Activated CD4-positive, alpha-beta T cell treated with anti-CD3 and anti-CD28 coated beads, Interleukin-2, amount 50 U/mL, for 24 hours (primary cell): ENCODE measurements around the gene ZCCHC3.

Experiments
- DNase-seq, 2 donors: peaks; one replicate each; pipeline ENCODE4 v3.0.0-alpha.2; 2020; ENCODE audit warnings: low read depth in 1 of 2, low spot score in 1 of 2

Gene ZCCHC3

GRCh38 chr20:343107-343506 is 45.7 kb downstream of the ZCCHC3 start:
- no peak for DNase-seq

GRCh38 chr20:346033-346639 is 48.8 kb downstream of the ZCCHC3 start:
- DNase-seq = no peak

DNA sequence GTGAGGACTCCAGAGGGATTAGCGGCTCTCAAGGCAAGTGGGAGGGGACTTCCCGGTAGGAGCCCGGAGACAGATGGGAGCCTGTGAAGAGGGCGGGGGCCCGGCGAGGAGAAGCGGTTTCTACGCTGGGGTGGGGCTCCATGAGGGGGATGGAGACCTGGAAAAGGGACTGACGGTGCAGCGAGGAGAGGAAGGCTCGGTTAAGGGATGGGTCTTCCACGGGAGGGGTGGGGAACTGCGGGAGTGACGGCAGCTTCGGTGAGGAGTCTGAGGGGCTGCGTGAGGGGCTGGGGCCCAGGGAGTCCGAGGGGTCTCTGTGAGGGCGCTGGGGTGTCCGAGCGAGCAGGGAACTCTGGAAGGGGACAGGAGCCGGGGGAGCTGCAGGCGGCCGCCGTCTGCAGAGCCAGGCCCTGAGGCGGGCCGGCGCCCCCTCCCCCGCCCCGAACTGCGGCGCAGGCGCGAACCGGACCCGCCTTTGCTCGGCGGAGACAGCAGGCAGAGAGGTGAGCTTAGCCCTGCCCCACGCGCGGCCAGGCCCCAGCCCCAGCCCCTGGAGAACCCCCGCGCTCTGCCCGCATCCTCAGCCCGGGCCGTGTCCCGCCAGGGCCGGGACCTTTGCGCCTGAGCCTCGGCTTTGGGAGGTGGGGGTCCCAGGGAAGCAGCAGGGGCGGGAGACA is 49.4 kb downstream of the ZCCHC3 start, which contains the start of gene NRSN2:
TSS of gene NRSN2 (plus strand) at position 472 of the 677 bp plus-strand sequence. CDS start 2,533 bp downstream, outside the sequence.
- DNase-seq = no peak

DNA sequence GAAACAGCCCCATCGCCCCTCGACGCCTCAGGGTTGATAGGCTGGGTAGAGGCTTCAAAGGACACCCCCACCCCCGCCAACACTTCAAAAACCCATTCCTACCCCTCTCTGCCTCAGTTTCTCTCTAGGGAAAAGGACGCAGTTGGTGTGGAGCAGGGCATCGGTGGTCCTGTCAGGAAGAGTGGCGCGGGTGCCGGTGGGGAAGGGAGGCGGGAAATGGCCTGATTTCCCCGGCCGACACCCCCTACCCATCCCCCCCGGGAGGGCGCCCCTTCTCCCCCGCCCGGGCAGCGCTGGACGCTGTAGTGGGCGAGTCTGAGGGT is 49.9 kb downstream of the ZCCHC3 start:
- no peak for DNase-seq

DNA sequence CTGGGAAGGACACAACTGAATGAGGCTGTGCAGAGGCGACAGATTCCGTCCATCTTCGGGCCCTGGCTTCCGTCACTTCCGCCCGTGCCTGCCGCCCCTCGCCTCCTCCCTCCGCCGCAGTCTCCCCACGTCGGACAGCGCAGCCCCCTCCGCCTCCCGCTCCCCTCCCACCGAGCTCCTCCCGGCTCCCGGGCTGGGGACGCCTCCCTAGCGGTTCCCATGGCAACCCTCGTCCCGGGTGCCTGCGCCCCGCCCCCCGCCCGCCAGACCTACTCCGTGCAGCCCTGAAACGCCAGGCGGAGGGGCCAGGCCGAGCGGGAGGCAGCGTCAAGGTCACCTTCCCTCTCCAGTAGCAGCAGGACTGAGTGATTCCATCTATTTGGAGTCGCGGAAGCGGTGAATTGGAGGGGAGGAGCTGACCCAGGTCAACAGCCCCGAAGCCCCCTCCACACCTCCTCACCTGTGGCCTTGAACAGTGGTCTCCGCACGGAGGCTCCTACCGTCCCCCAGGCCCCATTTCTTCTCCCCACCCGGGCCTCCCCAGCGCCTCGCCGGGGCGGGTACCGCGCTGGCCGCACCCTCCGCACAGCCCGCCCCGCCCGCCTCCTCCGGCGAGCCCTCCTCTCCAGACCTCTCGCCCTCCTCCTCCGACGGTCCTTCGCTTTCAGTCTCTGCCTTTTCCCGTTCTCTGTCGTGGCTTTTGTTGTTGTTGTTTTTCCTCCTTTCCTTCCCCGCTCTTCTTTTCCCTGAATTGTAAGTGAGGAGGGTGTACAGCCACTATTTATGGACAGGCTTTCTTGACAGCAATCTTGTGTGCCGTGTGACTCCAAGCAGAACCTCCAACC is 50.5 kb downstream of the ZCCHC3 start:
- DNase-seq = peak in 1 of 2 donors; percentile 46

DNA sequence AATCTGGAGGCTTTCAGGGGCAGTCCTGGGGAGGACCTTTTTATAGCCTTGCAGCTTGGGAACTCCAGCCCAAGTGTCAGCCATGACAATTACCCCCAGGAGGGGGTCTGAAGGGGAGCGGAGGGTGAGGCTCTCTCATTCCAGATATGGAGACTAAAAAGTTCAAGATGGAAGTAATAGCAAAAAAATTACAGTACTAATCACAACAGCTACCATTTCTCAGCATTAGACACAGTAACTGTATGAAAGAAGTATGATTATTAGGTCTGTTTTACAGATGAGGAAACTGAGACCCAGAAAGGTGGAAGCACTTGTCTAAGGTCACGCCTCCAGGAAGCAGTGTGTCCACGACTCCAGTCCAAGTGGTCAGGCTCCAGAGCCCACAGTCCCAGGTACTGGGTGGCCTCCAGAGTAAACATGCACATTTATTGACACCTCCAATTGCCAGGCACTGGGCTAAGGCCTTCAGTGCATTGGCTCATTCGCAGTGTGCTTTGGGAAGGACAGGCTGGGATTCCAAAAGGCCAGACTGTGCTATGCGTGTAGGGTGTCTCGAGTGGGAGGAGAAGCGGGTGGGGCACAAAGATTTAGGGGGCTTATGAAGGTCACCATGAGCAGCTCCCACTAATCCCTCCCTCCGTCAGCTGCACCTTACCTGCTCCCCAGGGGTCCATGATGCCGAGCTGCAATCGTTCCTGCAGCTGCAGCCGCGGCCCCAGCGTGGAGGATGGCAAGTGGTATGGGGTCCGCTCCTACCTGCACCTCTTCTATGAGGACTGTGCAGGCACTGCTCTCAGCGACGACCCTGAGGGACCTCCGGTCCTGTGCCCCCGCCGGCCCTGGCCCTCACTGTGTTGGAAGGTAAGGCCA is 51.8 kb downstream of the ZCCHC3 start:
- DNase-seq = no peak
